Posterior cingulate gyrus (tissue), 11 donors: Measurements from ENCODE around the gene SRPK2.
A peak's percentile ranks its signal among the peaks of the same experiment; 100 is the strongest.
"Not testable (repeated sequence)": the region's sequence is repeated elsewhere in the genome, so short reads cannot be mapped to it uniquely, and the experiment has no call there.

ENCODE experiments used
- DNase-seq, 10 donors: peaks; one replicate each; pipeline versions ENCODE4 v3.0.0 to v3.0.0-alpha.2; 2020 to 2021; ENCODE audit warnings: mixed read lengths in 3 of 10
- intact Hi-C: fragments of 100-400 bp; cut with DNase I; formaldehyde crosslinking; loops from one replicate; pipeline ENCODE4 v1.15.1; 2023

SRPK2 gene

DNA sequence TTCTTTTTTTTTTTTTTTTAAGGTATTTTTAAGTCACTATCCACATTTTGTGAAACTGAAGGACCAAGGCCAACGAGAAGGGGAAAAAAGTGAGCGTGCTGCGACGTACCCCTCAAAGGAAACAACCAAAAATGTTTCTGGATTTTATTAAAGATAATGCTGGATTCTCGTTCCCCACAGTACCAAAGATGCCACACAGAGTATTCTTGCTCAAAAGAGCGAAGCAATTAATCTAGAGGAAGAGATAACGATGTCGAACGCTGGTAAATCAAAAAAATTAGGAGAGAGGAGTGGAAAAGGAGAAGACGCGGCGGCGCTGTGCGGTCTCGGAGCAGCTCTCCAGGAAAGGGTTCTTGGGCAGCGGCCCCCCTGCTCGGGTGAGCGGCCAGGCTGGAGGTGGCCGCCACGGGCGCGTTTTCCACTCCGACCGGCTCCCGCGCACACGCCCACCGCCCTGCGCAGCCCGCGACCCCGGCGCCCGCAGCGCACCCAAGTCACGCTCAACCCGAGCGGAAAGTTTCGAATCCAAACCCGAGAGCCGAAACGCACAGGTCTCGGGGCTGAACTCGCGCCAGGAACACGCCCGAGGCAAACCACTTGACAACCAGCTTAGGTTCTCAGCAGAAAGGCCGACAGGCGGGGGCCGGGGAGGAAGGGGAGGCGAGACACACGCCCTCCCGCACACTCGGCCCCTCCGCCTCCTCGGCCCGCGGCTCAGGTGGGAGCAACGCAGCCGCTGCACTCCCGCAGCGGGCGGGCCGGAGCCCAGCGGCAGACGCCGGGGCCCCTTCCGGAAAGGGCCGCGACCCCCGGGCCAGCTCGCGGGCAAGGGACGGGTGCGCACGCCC is 989 bp downstream of the SRPK2 start:
- peak; percentile 42 to 92 (median 54) for DNase-seq
- intact Hi-C loops: loop anchor here (5.0 kb wide), 1 partner anchor 375 kb away; the partner anchor contains the start of gene KMT2E

DNA sequence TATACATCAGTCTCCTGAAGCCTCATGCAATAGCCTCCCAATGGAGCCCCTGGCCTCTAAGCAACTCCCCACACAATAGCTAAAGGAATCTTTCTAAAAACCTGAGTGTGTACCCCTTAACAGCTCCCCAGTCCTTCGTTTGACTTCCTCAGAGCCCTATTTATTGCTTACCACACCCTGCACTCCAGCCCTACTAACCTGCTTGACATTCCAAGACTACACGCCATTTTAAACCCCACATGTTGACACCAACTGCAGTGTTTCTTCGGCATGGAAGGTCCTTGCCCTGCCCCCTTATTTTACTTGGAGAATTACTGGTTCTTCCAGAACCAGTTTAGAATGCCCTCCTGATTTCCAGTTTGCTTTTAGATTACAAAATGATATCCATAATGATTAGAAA is 10.8 kb downstream of the SRPK2 start:
- DNase-seq: no peak
- intact Hi-C loops: no loop called here

DNA sequence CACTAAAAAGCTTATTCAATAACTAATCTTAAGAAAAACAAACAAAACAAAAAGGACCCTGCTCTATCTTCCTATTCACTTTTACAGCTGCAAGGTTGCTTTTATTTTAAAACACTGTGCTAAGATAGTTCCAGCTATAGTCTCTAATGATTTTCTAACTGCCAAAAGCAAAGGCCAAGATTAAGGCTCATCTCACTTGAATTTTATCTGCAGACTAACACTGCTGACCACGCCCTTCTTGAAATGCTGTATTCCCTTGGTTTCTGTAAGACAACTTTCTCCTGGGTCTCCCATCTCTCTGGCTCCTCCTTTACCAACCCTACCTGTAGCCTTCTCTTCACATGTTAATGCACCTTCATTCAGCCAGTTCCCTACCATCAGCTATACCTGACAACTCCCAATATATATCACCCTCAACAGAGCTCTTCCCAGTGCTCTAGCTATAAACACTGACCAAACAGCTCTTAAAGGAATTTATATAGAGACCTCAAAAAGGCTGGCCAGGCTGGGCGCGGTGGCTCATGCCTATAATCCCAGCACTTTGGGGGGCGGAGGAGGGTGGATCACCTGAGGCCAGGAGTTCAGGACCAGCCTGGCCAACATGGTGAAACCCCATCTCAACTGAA is 11.7 kb downstream of the SRPK2 start:
- no peak for DNase-seq
- intact Hi-C loops: no loop called here

DNA sequence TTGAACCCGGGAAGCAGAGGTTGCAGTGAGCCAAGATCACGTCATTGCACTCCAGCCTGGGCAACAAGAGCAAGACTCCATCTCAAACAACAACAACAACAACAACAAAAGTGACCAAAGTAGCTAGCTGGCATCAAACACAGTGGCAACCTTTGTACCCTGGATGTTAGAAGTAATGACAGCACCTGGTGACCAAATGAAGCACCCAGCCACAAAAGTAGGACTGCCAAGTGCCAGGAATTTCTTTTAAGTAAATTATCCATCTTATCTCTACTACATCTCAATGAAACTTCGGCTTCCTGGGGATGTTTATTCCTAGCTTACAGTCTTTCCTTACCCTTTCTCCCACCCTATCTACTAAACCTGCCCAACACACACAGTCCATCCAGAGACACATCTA is 18.8 kb downstream of the SRPK2 start:
- DNase-seq: no peak
- intact Hi-C loops: no loop called here

DNA sequence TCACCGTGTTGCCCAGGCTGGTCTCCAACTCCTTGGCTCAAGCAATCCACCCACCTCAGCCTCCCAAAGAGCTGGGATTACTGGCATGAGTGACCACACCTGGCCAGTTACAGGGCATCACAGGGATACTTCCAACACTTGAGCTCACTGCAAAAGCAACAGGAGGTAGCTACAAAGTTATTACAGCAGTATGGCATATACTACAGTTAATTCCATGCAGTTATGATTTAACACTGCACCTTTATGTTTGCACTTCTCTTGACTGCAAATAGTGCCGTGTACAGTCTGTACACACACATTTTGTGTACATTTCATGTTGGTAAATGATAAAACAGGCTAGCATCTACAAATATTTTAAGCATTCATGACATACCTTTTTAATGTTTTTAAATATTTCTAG is 21.3 kb downstream of the SRPK2 start:
- intact Hi-C loops: no loop called here
- no peak for DNase-seq

DNA sequence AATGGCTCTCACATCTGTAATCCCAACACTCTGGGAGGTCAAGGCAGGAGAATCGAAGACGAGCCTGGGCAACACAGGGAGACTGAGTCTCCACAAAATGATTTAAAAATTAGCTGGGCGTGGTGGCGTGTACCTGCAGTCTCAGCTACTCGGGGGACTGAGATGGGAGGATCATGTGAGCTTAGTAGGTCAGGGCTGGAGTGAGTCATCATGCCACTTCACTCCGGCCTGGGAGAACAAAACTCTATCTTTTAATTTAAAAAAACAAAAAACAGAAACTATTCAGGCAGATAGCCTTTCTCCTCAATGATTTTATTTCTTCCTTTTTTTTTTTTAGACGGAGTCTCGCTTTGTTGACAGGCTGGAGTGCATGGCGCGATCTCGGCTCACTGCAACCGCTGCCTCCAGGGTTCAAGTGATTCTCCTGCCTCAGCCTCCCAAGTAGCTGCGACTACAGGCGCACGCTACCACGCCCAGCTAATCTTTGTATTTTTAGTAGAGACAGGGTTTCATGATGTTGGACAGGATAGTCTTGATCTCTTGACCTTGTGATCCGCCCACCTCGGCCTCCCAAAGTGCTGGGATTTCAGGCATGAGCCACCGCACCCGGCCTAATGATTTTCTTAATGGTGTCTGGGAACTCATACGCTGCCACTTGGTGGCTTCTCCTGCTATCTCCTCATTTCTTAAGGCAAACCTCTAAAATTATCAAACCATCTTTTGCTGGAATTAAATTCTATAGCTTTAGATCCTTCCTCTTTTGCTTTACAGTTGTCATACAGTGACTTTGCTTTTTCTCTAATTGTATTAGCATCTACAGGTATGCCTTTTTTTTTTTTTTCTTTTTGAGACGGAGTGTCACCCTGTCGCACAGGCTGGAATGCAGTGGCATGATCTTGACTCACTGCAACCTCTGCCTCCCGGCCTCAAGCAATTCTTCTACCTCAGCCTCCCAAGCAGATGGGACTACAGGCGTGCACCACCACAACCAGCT is 22.9 kb downstream of the SRPK2 start:
- no peak for DNase-seq
- intact Hi-C loops: no loop called here

DNA sequence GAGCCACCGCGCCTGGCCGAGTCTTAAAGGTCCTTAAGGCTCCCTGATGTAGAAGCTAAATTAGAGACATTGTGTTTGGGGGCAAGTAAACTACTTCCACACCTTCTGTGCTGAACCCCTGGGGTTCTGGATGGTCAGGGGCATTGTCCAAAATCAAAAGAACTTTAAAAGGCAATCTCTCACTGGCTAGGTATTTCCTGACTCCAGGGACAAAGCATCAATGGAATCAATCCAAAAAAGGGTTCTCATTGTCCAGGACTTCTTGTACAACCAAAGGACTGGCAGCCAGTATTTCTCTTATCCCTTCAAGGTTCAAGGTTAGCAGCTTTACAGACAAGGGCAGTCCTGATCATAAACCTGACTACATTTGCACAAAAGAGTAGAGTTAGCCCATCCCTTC is 24.0 kb downstream of the SRPK2 start:
- intact Hi-C loops: no loop called here
- DNase-seq: no peak

DNA sequence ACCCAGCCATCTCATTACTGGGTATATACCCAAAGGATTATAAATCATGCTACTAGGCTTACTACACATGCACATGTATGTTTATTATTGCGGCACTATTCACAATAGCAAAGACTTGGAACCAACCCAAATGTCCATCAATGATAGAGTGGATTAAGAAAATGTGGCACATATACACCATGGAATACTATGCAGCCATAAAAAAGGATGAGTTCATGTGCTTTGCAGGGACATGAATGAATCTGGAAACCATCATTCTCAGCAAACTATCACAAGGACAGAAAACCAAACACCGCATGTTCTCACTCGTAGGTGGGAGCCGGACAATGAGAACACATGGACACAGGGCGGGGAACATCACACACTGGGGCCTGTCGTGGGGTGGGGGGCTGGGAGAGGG is 25.1 kb downstream of the SRPK2 start:
- intact Hi-C loops, DNase-seq: not testable (repeated sequence)

DNA sequence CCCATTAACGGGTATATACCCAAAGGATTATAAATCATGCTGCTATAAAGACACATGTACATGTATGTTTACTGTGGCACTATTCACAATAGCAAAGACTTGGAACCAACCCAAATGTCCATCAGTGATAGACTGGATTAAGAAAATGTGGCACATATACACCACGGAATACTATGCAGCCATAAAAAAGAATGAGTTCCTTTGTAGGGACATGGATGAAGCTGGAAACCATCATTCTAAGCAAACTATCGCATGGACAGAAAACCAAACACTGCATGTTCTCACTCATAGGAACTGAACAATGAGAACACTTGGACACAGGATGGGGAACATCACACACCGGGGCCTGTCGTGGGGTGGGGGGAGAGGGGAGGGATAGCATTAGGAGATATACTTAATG is 26.0 kb downstream of the SRPK2 start:
- intact Hi-C loops, DNase-seq: not testable (repeated sequence)

DNA sequence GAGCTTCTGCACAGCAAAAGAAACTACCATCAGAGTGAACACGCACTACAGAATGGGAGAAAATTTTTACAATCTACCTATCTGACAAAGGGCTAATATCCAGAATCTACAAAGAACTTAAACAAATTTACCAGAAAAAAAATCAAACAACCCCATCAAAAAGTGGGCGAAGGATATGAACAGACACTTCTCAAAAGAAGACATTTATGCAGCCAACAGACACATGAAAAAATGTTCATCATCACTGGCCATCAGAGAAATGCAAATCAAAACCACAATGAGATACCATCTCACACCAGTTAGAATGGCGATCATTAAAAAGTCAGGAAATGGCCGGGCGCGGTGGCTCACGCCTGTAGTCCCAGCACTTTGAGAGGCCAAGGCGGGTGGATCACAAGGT is 26.7 kb downstream of the SRPK2 start:
- not testable (repeated sequence) for DNase-seq

DNA sequence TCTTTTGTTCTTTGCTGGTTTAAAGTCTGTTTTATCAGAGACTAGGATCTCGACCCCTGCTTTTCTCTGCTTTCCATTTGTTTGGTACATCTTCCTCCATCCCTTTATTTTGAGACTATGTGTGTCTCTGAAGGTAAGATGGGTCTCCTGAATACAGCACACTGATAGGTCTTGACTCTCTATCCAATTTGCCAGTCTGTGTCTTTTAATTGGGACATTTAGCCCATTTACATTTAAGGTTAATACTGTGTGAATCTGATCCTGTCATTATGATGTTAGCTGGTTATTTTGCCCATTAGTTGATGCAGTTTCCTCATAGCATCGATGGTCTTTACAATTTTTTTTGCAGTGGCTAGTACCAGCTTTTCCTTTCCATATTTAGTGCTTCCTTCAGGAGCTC is 28.6 kb downstream of the SRPK2 start:
- DNase-seq, intact Hi-C loops: not testable (repeated sequence)

More for the DNA sequence above, 26.7 kb downstream of the SRPK2 start:
- intact Hi-C loops: not testable (repeated sequence)

DNA sequence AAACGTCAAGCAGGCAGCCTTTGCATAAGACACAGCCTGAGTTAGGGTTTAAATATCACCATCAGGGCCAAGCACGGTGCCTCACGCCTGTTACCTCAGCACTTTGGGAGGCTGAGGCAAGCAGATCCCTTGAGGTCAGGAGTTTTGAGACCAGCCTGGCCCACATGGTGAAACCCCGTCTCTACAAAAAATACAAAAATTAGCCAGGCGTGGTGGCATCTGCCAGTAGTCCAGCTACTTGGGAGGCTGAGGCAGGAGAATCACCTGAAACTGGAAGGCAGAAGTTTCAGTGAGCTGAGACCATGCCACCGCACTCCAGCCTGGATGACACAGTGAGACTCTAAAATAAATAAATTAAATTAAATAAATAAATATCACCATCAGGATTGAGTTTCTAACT is 33.0 kb downstream of the SRPK2 start:
- intact Hi-C loops: no loop called here
- DNase-seq: no peak

DNA sequence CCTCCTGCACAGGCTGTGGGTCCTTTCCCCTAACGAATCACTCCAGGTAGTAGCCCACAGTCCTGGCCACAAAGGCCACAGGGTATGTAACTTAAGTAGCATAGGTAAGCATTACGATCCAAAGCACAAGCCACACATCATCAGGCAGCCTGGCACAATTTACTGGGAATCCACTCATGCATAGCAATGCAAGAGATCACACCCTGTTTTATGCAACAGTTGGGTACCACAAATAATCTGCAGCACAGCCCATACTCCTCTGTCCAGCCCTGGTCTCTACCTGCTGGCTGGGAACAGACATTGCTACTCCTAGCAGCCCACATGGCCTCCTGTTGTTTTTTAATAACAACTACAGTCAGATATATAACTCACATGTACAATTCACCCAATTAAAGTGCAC is 34.3 kb downstream of the SRPK2 start:
- DNase-seq: no peak

DNA sequence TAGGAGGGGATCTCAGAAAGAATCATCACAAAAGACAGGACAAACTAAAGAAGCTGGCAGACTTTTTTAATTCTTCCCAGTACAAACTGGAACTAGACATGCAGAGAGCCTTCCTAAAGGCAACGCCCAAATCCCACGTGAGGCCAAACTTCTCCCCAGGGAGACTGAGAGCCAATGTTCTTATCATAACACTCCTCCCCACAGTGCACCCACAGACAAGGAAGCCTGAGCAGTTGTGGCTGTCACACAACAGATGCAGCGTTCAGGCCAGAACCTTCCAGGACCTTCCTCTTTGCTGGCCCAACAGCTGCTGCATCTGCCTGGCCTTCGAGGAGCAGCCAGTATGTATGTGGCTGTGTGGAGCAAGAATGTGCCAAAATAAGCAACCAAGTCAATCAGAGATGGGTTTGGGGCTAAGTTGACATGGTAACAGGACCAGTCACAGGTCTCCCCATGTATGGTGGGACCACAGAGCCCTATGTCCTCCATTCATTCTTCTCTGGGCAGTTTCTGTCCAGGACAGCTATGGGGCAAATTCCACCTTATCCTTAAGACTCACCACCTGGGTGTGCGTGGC is 34.9 kb downstream of the SRPK2 start:
- intact Hi-C loops: no loop called here
- peak in 2 of 10 donors; percentile 26 to 33 for DNase-seq

More for the DNA sequence above, 34.3 kb downstream of the SRPK2 start:
- intact Hi-C loops: no loop called here

DNA sequence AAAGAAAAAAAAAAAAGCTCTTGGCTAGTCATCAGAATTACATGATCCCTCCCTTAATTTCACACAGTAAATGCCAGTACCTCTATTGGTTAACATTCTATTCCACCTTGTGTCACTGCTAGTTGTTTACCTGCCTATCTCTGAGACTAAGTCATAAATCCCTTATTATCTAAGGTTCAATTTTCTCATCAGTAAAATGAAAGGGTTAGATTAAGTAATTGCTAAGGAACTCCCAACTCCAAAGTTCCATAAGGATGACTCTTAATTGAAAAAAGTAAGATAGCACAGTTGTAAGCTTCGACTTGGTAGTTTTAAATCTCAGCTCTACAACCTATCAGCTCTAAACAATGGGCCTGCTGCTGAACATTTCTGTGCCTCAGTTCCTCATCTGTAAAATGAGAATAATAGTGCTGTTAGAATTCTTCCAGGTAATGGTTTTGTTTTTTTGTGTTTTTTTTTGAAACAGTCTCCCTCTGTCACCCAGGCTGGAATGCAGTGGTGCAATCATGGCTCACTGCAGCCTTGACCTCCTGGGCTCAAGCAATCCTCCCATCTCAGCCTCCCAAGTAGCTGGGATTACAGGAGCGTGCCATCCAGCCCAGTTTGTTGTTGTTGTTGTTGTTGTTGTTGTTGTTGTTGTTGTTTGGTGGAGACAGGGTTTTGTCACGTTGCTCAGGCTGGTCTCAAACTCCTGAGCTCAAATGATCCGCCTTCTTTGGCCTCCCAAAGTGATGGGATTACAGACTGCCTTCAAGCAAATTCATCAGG is 35.6 kb downstream of the SRPK2 start:
- intact Hi-C loops: no loop called here
- no peak for DNase-seq

DNA sequence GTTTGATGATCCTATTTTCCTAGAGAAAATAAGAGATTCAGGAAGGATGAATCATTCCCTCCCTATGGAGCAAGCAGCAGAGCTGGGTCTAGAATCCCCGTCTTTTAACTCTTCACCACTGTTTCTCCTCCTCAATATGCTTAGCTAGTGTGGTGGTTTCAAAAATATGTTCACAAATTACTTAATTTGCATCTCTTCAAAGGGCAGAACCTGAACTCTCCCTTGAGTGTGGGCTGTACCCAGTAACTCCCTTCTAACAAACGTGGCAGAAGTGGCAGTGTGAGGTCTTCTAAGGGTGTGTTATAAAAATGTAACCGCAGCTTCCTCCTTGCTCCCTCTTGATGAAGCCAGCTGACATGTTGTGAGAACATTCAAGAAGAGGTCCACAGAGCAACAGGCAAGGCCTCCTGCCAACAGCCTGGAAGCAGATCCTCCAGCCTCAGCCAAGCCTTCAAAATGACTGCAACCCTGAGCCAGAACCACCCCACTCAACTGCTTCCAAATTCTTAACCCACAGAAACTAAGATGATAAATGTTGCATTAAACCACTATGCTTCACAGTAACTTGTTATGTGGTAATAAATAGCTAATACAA is 36.6 kb downstream of the SRPK2 start:
- peak; percentile 29 to 93 (median 58) for DNase-seq
- intact Hi-C loops: no loop called here

DNA sequence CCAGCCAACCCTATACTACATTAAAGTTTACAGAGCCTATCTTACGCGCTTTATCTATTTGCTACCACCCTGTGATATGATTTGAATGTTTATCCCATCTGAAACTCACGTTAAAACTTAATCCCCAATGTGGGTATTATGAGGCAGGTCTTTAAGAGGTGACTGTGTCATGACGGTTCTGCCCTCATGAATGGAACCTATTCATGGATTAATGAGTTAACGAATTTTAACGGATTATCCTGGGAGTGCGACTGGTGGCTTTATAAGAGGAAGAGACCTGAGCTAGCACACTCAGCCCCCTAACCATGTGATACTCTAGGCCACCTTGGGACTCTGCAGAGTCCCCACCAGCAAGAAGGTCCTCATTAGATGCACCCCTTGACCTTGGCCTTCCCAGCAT is 37.8 kb downstream of the SRPK2 start:
- intact Hi-C loops: no loop called here
- DNase-seq: no peak

DNA sequence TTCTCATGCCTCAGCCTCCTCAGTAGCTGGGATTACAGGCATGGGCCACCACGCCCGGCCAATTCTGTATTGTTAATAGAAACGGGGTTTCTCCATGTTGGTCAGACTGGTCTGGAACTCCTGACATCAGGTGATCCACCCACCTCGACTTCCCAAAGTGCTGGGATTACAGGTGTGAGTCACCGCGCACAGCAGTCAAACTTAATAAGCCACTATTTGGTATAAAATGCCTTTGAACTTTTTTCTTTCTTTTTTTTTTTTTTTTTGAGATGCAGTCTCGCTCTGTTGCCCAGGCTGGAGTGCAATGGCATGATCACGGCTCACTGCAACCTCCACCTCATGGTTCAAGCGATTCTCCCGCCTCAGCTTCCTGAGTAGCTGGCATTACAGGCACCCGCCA is 40.5 kb downstream of the SRPK2 start:
- DNase-seq, intact Hi-C loops: not testable (repeated sequence)

DNA sequence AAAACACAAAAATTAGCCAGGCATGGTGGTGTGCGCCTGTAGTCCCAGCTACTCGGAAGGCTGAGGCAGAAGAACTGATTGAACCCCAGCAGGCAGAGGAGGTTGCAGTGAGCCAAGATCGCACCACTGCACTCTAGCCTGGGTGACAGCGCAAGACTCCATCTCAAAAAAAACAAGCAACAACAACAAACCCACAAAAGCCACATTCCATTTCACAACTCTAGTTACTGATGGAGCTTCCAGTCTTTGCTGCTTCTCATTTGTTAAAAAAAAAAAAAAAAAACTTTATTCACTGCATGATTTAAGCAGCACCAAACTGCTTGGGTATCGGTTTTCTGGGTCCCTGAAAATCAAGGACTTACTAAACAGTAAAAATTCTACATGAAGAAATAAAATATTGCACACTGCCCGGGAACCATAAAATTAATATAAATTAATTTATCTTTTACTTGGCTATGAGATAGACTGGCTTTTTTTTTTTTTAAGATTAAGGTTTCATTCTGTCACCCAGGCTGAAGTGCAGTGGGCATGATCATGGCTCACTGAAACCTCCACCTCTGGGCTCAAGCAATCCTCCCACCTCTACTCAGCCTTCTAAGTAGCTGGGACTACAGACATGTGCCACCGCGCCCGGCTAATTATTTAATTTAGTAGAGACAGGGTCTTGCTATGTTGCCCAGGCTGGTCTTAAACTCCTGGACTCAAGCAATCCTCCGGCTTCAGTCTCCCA is 42.0 kb downstream of the SRPK2 start:
- no peak for DNase-seq
- intact Hi-C loops: no loop called here
